Omental fat pad (tissue), 4 donors: ENCODE data around the gene GDI1. TPM values are rescaled to one million over a fixed set of nuclear protein-coding genes. Genes with fewer than 3 reads are reported as not detected.

Experiments
- ATAC-seq: fragments of 150-250 bp; one replicate; pipeline ENCODE4 v1.9.1; 2016; ENCODE audit warnings: mild to moderate bottlenecking, moderate library complexity; ENCODE audit not compliant: low FRiP score
- DNase-seq: peaks from one replicate; pipeline ENCODE4 v3.0.0-alpha.2; 2019; ENCODE audit warnings: low spot score
- total RNA-seq, 4 donors: library from RNA; depleted of rRNA; stranded (reverse); fragments of >200 nt; gene quantifications; one replicate each; pipeline ENCODE4 v1.1.0, GENCODE V29; 2016
- TF ChIP-seq, protein P1 (sequence below), 3 donors: fragments of 450-650 bp; IDR thresholded peaks; one replicate each; pipeline ENCODE4 v1.5.1; 2016 to 2017; ENCODE audit warnings: antibody characterized with exemption in 3 of 3, mild to moderate bottlenecking in 3 of 3, moderate library complexity in 2 of 3

Gene GDI1
- total RNA-seq, 4 donors from 2014 or later, result 75.3 to 119 (median 96.9) TPM

DNA sequence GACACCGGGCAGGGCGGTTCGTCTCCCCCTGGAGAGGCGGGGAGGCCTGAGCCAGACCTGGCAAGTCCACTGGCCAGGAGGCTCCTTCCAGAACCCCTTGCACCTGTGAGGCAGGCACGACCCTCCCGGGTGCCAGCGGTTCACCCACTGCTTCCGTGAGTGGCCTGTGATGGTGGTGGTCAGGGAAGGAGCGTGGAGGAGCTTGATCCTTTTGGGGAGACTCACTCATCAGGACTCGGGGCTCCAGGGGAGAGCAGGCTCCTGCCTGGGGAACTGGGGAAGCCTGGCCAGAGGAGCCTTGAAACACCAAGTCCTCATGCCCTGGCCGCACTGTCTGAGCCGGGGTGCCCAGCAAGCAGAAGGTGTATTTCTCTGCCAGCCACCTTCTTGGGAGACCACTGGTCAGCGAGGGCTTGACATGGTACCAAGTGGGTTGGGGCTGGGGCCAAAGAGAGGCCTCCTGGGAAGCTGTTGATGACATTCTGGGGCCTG, 7.8 kb downstream of the GDI1 start:
- no peak for ATAC-seq
- TF ChIP-seq, protein P1, sequence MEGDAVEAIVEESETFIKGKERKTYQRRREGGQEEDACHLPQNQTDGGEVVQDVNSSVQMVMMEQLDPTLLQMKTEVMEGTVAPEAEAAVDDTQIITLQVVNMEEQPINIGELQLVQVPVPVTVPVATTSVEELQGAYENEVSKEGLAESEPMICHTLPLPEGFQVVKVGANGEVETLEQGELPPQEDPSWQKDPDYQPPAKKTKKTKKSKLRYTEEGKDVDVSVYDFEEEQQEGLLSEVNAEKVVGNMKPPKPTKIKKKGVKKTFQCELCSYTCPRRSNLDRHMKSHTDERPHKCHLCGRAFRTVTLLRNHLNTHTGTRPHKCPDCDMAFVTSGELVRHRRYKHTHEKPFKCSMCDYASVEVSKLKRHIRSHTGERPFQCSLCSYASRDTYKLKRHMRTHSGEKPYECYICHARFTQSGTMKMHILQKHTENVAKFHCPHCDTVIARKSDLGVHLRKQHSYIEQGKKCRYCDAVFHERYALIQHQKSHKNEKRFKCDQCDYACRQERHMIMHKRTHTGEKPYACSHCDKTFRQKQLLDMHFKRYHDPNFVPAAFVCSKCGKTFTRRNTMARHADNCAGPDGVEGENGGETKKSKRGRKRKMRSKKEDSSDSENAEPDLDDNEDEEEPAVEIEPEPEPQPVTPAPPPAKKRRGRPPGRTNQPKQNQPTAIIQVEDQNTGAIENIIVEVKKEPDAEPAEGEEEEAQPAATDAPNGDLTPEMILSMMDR (IDR thresholded peaks at IDR 0.05), result no peak
- no peak for DNase-seq

DNA sequence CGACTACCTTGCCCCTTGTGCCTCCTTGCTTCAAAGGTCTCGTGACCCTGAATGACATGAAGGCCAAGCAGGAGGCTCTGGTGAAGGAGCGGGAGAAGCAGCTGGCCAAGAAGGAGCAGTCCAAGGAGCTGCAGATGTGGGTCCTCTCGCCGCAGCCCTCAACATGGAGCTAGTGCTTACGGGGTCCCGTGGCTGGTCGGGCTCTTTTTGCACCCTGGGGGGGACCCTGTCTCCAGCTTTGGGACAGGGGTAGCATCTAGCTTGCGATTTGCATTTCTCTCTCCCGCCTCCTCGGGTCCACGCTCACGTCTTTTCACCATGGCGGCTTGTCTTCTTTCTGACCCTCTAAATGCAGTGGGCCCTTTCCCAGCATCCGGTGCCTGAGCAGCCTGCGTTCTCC, 8.8 kb downstream of the GDI1 start:
- no peak for ATAC-seq
- DNase-seq, result no peak
- TF ChIP-seq, protein P1 (IDR thresholded peaks at IDR 0.05), result no peak

DNA sequence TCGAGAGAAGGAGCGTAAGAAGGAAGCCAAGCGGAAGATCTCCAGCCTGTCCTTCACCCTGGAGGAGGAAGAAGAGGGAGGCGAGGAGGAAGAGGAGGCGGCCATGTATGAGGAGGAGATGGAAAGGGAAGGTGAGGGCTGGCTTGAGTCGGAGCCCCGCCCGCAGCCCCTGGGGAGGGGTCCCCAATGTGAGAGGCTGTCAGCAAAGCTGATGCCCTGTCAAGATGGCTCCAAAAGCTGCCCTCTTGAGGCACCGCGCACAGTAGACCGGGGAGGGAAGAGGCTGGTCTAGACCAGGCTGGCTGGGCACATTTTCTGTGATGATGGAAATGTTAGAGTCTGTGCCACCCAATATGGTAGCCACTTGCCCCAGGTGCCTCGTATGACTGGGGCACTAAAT, 9.5 kb downstream of the GDI1 start:
- no peak for DNase-seq
- TF ChIP-seq, protein P1 (IDR thresholded peaks at IDR 0.05), result no peak
- ATAC-seq, result no peak

DNA sequence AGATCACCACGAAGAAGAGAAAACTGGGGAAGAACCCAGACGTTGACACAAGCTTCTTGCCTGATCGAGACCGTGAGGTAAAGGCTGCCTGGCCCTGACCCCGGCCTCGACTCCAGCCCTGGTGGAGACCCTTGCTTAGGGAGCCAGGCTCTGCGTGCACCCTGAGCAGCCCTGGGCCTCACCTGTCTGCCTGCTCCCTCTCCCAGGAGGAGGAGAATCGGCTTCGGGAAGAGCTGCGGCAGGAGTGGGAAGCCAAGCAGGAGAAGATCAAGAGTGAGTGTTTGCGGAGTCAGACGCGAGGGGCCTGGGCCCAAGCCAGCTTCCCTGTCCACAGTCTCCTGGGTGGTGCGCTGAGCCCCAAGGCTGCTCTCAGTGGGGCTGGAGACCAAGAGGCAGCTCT, 11.5 kb downstream of the GDI1 start:
- no peak for DNase-seq
- no peak for ATAC-seq
- TF ChIP-seq, protein P1 (IDR thresholded peaks at IDR 0.05), result no peak

DNA sequence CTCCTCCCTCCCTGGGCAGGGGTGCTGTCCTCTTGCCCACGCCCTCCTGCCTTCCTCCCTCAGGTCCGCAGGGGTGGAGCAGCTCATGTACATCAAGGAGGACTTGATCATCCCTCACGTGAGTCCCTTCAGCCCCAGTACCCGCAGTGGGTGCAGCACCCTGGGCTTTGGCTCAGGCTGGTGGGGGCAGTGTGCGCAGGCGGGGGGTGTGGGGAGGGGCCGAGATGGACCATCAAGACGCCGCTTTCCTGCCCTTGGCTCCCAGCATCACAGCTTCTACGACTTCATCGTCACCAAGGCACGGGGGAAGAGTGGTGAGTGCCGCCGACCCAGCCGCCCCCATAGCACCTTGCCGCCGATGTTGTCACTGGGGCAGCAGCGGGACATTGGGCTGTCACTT, 12.7 kb downstream of the GDI1 start:
- ATAC-seq, result no peak
- TF ChIP-seq, protein P1 (IDR thresholded peaks at IDR 0.05), result no peak
- DNase-seq, result no peak

DNA sequence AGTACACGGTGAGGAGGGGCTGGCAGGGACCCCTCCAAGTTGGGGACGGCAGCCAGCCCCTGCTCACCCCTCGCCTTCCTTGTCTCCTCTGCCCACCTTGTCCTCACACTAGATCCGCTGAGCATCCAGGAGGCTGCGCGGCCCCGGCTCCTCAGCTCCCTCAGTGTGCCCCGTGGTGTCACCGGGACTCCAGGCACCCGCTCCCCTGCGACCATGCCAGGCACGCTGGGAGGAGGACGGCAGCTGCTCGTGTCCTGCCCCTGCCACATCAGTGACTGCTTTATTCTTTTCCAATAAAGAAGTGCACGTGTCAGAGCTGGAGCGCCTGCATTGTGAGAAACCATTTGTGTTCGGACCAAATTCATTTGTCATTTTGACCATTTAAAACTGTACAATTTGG, 13.4 kb downstream of the GDI1 start:
- ATAC-seq (no peak), DNase-seq (no peak)
- TF ChIP-seq, protein P1 (IDR thresholded peaks at IDR 0.05), result no peak

DNA sequence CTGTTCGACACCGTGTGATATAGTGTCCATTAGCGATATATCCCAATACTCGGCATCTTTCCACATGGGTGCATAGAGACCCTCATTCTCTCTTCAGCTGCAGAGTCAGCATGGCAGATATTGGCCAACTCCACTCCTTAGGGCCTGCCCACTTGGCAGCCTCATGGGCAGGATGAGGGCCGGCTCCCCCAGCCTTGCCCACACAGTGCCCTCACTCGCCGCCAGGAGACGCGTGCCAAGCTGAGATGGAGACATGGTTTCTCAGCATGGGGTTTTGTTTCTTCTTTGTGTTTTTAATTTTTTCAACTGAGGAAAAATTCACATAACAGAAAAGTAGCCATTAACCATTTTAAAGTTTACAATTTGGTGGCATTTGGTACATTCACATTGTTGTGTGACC, 15.9 kb downstream of the GDI1 start:
- TF ChIP-seq, protein P1 (IDR thresholded peaks at IDR 0.05), result no peak
- DNase-seq (no peak), ATAC-seq (no peak)
